ENCODE data around the gene TBC1D8. TPM values are rescaled to one million over a fixed set of nuclear protein-coding genes. Genes with fewer than 3 reads are reported as not detected.

TBC1D8 gene
- total RNA-seq, result under 1 TPM; 0.12 to 0.45 TPM

- DNase-seq (peak; percentile 64), ATAC-seq (peak; percentile 94)
- Mint-ChIP-seq H3K4me1 (peaks cover 14% of the 10 kb centered on the region), H3K36me3 (no peaks in the 10 kb centered on the region), H3K4me3 (peak within 1 kb of the TSS; percentile 70), H3K9me3 (ENCODE audit: low read depth) (no peaks in the 10 kb centered on the region), H3K27me3 (peaks cover 73% of the 10 kb centered on the region), H3K27ac (no peak within 1 kb of the TSS)
- CTCF ChIA-PET, result interaction anchor here (0.5 to 3.3 kb wide), 4 partner anchors 54 to 1986 kb away, joined by 3 to 10 read pairs (median 6); no protein-coding TSS in a partner anchor
Observed at GRCh38 chr2:101151146-101151858, at the start of gene TBC1D8. TBC1D8 (minus strand) TSS chr2:101151382; CDS start chr2:101151253, 129 bp downstream.

- H3K27ac Mint-ChIP-seq, result no peak overlapping the region
- CTCF ChIA-PET, result interaction anchor here (0.9 kb wide), 1 partner anchor 187 kb away, joined by 3 read pairs; no protein-coding TSS in a partner anchor
- no peaks in the 10 kb centered on the region for H3K36me3 Mint-ChIP-seq
- no peaks in the 10 kb centered on the region for H3K27me3 Mint-ChIP-seq
- no peak for ATAC-seq
- no peak for DNase-seq
- H3K4me3 Mint-ChIP-seq, result no peak overlapping the region
- H3K9me3 Mint-ChIP-seq (ENCODE audit: low read depth), result no peaks in the 10 kb centered on the region
- peaks cover 6% of the 10 kb centered on the region for H3K4me1 Mint-ChIP-seq
Observed at GRCh38 chr2:101200676-101201075, 49.5 kb upstream of the TBC1D8 start.

GRCh38 chr2:101199251-101199791, 48.1 kb upstream of the TBC1D8 start:
- no peak overlapping the region for H3K4me3 Mint-ChIP-seq
- no peaks in the 10 kb centered on the region for H3K27me3 Mint-ChIP-seq
- ATAC-seq (no peak), DNase-seq (no peak)
- H3K27ac Mint-ChIP-seq, result no peak overlapping the region
- CTCF ChIA-PET, result interaction anchor here (0.7 kb wide), 1 partner anchor 10 kb away, joined by 3 read pairs; no protein-coding TSS in a partner anchor
- H3K4me1 Mint-ChIP-seq, result no peaks in the 10 kb centered on the region
- H3K9me3 Mint-ChIP-seq (ENCODE audit: low read depth), result no peaks in the 10 kb centered on the region
- H3K36me3 Mint-ChIP-seq, result no peaks in the 10 kb centered on the region

- Mint-ChIP-seq H3K36me3 (no peaks in the 10 kb centered on the region), H3K4me3 (no peak overlapping the region), H3K9me3 (ENCODE audit: low read depth) (no peaks in the 10 kb centered on the region), H3K4me1 (no peaks in the 10 kb centered on the region), H3K27ac (no peak overlapping the region), H3K27me3 (no peaks in the 10 kb centered on the region)
- no peak for ATAC-seq
- no peak for DNase-seq
- CTCF ChIA-PET, result interaction anchor here (2.8 kb wide), 1 partner anchor 7 kb away, joined by 10 read pairs; no protein-coding TSS in a partner anchor
Observed at GRCh38 chr2:101197814-101198213, 46.6 kb upstream of the TBC1D8 start.

GRCh38 chr2:101197215-101197745, 46.1 kb upstream of the TBC1D8 start:
- Mint-ChIP-seq H3K4me3 (no peak overlapping the region), H3K36me3 (no peaks in the 10 kb centered on the region), H3K9me3 (ENCODE audit: low read depth) (no peaks in the 10 kb centered on the region), H3K4me1 (no peaks in the 10 kb centered on the region), H3K27ac (no peak overlapping the region), H3K27me3 (peaks cover 2% of the 10 kb centered on the region)
- no peak for DNase-seq
- CTCF ChIA-PET, result interaction anchor here (2.8 kb wide), 1 partner anchor 8 kb away, joined by 10 read pairs; no protein-coding TSS in a partner anchor
- ATAC-seq, result no peak

GRCh38 chr2:101195871-101196661, 44.9 kb upstream of the TBC1D8 start:
- H3K36me3 Mint-ChIP-seq, result no peaks in the 10 kb centered on the region
- H3K9me3 Mint-ChIP-seq (ENCODE audit: low read depth), result no peaks in the 10 kb centered on the region
- peaks cover 4% of the 10 kb centered on the region for H3K27me3 Mint-ChIP-seq
- DNase-seq, result no peak
- CTCF ChIA-PET, result interaction anchor here (2.8 kb wide), 1 partner anchor 9 kb away, joined by 10 read pairs; no protein-coding TSS in a partner anchor
- H3K4me1 Mint-ChIP-seq, result no peaks in the 10 kb centered on the region
- H3K27ac Mint-ChIP-seq, result no peak overlapping the region
- no peak for ATAC-seq
- no peak overlapping the region for H3K4me3 Mint-ChIP-seq

- CTCF ChIA-PET, result interaction anchor here (1.4 kb wide), 1 partner anchor 12 kb away, joined by 6 read pairs; no protein-coding TSS in a partner anchor
- H3K9me3 Mint-ChIP-seq (ENCODE audit: low read depth), result no peaks in the 10 kb centered on the region
- no peak for DNase-seq
- H3K36me3 Mint-ChIP-seq, result no peaks in the 10 kb centered on the region
- H3K4me1 Mint-ChIP-seq, result no peaks in the 10 kb centered on the region
- H3K27ac Mint-ChIP-seq, result no peak overlapping the region
- no peak overlapping the region for H3K4me3 Mint-ChIP-seq
- H3K27me3 Mint-ChIP-seq, result peaks cover 4% of the 10 kb centered on the region
- ATAC-seq, result no peak
Observed at GRCh38 chr2:101193033-101193626, 41.9 kb upstream of the TBC1D8 start.

GRCh38 chr2:101190747-101191516, 39.8 kb upstream of the TBC1D8 start:
- ATAC-seq, result no peak

GRCh38 chr2:101188683-101189405, 37.7 kb upstream of the TBC1D8 start:
- Mint-ChIP-seq H3K27me3 (peaks cover 4% of the 10 kb centered on the region), H3K4me3 (no peak overlapping the region), H3K27ac (no peak overlapping the region), H3K9me3 (ENCODE audit: low read depth) (no peaks in the 10 kb centered on the region), H3K36me3 (no peaks in the 10 kb centered on the region), H3K4me1 (no peaks in the 10 kb centered on the region)
- no peak for DNase-seq
- no peak for ATAC-seq
- CTCF ChIA-PET, result interaction anchor here (0.5 to 1.6 kb wide), 3 partner anchors 11 to 158 kb away, joined by 3 read pairs; no protein-coding TSS in a partner anchor

More at GRCh38 chr2:101190747-101191516, 39.8 kb upstream of the TBC1D8 start:
- H3K27ac Mint-ChIP-seq, result no peak overlapping the region
- H3K4me1 Mint-ChIP-seq, result no peaks in the 10 kb centered on the region
- CTCF ChIA-PET, result interaction anchor here (1.7 kb wide), 1 partner anchor 14 kb away, joined by 4 read pairs; no protein-coding TSS in a partner anchor
- no peak overlapping the region for H3K4me3 Mint-ChIP-seq
- H3K36me3 Mint-ChIP-seq, result no peaks in the 10 kb centered on the region
- no peak for DNase-seq
- H3K27me3 Mint-ChIP-seq, result peaks cover 4% of the 10 kb centered on the region
- no peaks in the 10 kb centered on the region for H3K9me3 Mint-ChIP-seq (ENCODE audit: low read depth)

GRCh38 chr2:101187131-101187530, 35.9 kb upstream of the TBC1D8 start:
- DNase-seq (no peak), ATAC-seq (no peak)
- CTCF ChIA-PET, result interaction anchor here (1.2 kb wide), 1 partner anchor 18 kb away, joined by 4 read pairs; no protein-coding TSS in a partner anchor
- Mint-ChIP-seq H3K36me3 (no peaks in the 10 kb centered on the region), H3K9me3 (ENCODE audit: low read depth) (no peaks in the 10 kb centered on the region), H3K4me1 (no peaks in the 10 kb centered on the region), H3K4me3 (no peak overlapping the region), H3K27ac (no peak overlapping the region), H3K27me3 (peaks cover 5% of the 10 kb centered on the region)

- DNase-seq, result no peak
- Mint-ChIP-seq H3K4me3 (no peak overlapping the region), H3K9me3 (ENCODE audit: low read depth) (no peaks in the 10 kb centered on the region), H3K36me3 (no peaks in the 10 kb centered on the region), H3K27ac (no peak overlapping the region), H3K4me1 (no peaks in the 10 kb centered on the region), H3K27me3 (peaks cover 3% of the 10 kb centered on the region)
- ATAC-seq, result no peak
- CTCF ChIA-PET, result interaction anchor here (1.2 kb wide), 1 partner anchor 20 kb away, joined by 4 read pairs; no protein-coding TSS in a partner anchor
Observed at GRCh38 chr2:101185656-101186055, 34.5 kb upstream of the TBC1D8 start.

GRCh38 chr2:101185085-101185484, 33.9 kb upstream of the TBC1D8 start:
- Mint-ChIP-seq H3K27ac (no peak overlapping the region), H3K4me1 (no peaks in the 10 kb centered on the region), H3K27me3 (peaks cover 3% of the 10 kb centered on the region), H3K36me3 (no peaks in the 10 kb centered on the region), H3K4me3 (no peak overlapping the region), H3K9me3 (ENCODE audit: low read depth) (no peaks in the 10 kb centered on the region)
- ATAC-seq (no peak), DNase-seq (no peak)
- CTCF ChIA-PET, result no interaction called here

All from activated CD8-positive, alpha-beta memory T cell treated with anti-CD3 and anti-CD28 coated beads, Interleukin-2, amount 10 ng/mL, durations not matched to agents 7 days and 5 days (primary cell).